HG03064 (cell line): ENCODE data around the gene ARF5.
A peak's percentile ranks its signal among the peaks of the same experiment; 100 is the strongest.

ENCODE experiments used
- ATAC-seq: cut with Tn5 transposase; IDR thresholded peaks from one replicate; pipeline ENCODE4 v1.9.1; 2021; ENCODE audit warnings: low read depth; ENCODE audit not compliant: unreplicated experiment

The ARF5 gene

DNA sequence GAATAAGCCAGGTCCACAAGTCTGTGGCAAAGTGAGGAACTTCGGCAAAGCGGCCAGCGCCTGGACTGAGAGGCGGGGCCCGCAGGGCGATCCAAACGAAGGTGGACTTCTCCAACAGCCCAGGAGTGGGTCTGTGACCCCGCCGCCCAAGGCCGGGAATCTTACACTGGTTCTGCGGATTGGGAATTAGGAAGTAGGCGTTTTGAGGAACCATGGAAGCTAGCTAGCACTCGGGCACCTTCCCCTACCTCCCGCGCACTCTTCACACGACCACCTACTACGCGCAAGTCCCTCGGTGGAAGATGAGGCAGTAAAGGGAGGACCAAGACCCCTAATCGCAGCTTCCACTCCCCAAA lies 570 bp upstream of the ARF5 start:
- no peak for ATAC-seq

DNA sequence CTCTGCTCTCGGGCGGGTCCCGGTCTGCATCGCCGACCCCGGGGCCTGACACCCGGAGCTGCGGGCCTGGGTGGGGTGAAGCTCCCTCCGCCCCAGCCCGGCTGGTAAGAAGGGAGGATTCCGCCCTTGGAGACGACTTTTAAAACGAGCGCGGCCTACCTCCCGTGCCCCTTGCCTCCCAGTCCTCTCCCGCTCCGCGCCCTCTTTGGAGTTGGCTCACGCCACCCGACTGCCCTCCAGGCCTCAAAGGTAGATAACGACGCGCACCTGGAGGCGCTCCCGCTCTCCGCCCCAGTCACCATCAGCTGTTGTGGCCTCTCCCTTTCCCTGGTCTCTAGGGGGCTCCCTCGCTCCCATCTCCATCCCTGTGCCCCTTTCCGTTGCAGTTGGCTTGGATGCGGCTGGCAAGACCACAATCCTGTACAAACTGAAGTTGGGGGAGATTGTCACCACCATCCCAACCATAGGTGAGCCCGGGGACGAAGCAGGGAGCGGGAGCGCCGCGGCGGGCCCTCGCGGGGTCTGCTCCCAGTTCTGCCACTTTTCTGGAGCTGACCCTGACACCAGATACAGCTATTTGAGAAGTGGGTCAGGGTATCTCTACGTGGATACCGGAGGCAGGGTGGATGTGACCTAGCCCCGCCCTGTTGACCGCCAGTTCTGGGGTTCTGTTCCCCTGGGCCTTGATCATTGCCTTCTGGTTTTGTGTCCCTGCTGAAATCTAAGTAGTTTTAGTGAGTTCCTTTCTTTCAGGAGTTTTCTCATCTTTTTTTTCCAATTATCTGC lies 679 bp downstream of the ARF5 start:
- ATAC-seq: peak; percentile 23

DNA sequence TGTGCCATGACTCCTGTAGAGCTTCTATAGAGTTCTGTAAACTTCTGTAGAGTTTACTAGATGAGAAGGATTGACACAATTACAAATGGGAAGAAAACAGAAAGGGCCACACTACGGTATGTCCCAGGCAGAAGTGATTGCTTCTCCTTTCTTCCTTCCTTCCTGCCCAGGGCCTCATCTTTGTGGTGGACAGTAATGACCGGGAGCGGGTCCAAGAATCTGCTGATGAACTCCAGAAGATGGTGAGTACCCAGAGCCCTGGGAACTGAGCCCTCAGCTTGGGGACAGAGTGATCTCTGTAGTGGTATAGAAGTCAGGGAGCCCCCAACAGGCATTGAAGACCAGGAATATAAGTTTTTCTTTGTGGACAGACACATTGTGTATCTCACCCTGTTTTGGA lies 1.7 kb downstream of the ARF5 start:
- no peak for ATAC-seq

DNA sequence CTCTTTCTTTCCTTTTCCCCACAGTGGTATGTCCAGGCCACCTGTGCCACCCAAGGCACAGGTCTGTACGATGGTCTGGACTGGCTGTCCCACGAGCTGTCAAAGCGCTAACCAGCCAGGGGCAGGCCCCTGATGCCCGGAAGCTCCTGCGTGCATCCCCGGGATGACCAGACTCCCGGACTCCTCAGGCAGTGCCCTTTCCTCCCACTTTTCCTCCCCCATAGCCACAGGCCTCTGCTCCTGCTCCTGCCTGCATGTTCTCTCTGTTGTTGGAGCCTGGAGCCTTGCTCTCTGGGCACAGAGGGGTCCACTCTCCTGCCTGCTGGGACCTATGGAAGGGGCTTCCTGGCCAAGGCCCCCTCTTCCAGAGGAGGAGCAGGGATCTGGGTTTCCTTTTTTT lies 3.0 kb downstream of the ARF5 start:
- no peak for ATAC-seq

DNA sequence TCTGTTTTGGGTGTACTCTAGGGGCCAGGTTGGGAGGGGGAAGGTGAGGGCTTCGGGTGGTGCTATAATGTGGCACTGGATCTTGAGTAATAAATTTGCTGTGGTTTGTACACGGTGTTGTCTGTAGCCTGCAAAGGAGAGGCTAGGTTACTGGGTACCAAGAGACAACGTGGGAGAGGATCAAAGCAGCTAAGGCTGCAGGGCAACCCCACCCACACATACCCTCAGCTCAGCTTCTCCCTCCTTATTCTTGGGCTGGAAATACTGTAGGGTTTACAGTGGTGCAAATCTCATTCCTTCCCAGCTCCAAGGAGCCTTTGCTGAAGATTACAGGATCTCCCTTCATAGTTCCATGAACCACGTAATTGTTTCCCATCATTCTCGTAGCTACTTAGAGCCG lies 3.4 kb downstream of the ARF5 start:
- ATAC-seq: no peak

DNA sequence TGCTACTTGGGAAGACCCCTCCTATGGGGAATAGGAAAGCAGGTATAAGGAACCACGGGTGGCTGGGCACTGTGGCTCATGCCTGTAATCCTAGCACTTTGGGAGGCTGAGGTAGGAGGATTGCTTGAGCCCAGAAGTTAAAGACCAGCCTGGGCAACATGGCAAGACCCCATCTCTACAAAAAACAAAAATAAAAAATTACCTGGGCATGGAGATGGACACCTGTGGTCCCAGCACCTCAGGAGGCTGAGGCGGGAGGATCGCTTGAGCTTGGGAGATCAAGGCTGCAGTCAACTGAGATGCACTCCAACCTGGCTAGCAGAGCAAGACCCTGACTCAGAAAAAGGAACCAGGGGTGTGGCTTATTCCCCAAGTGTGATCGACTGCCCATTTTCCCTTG lies 4.3 kb downstream of the ARF5 start:
- no peak for ATAC-seq

DNA sequence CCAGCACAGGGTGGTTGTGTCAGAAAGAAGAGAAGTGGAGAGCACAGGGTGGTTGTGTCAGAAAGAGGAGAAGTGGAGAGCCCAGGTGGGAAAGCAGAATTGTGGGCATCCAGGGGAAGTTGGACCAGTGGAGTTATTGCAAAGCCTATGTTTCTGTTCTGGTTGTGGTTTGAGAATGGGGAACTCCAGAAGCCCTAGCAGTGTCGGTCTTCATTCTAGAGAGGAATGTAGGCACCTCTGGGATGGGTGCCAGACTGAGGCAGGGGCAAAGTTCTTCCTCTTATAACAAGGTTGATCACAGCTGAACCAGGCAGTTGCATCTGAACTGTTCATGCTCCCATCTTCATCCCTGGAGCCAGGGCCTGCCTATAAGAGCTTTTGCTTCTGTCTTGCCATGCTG lies 6.3 kb downstream of the ARF5 start:
- ATAC-seq: no peak

DNA sequence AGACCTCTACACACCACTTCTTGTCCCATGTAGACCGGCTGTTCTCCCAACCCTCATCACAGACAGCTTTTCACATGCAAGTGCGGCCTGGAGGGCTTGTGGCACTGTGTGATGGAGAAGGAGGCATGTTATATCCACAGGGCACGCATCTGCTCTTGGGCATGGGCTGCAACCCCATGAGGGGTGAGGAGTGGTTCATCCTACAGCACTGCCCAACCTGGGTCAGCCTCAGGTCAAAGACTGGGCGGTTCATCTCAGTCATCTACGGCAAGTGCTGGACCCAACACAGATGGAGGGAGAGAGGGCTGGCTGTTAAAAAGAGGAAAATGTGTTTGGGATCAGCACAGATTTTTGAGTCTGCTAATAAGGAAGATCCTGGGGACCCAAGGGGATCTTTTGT lies 7.5 kb downstream of the ARF5 start:
- ATAC-seq: no peak

DNA sequence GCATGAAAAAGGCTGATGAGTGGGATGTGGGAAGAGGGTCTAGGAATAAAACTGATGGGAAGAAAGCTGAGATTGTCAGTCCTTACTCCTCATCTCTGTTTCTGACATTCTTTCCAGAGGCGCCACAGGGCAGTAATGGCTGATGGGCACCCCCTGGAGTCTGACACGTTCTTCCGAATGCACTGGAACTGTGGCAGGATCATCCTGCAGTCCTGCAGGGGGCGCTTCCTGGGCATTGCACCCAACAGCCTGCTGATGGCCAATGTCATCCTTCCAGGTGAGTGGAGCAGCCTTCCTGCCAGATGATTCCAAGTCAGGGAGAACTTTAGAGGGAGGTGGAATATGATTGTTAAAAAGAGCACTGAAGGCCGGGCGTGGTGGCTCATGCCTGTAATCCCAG lies 10.1 kb downstream of the ARF5 start:
- no peak for ATAC-seq

DNA sequence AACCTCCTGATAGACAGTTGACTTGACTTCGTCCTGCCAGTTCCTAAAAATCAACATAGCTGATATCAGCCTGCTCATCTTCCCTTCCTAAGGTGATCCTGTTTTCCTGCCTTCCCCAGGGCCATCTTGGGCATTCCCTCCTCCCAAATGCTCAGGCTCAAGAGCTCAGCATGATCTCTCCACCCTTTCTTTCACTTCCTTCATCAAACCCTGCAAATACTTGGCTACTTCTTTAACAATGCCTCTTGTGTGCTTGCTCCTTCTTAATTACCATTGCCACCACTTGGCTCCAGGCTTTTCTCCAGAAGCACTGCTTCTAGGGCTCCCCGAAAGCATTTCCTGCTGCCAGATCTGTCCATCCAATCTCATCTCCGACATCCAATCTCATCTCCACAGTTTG lies 12.7 kb downstream of the ARF5 start:
- no peak for ATAC-seq

DNA sequence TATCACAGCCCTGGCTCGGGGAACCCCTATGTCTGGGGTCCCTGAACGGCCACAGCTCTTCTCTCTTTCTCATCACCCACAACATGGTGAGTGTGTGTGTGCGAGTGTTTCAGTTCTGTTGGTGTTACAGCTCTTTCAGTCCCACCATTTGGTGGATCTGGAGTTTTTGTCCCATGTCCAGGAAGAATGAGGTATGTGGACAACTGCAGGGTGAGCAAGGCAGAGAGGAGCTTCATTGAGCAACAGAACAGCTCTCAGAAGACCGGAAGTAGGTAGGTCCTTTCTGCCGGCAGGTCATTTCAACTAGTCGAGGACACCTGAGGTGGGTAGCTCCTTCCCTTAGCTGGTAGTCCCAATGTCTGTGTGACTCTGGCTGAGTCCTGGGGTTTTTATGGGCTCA lies 20.2 kb downstream of the ARF5 start:
- no peak for ATAC-seq

DNA sequence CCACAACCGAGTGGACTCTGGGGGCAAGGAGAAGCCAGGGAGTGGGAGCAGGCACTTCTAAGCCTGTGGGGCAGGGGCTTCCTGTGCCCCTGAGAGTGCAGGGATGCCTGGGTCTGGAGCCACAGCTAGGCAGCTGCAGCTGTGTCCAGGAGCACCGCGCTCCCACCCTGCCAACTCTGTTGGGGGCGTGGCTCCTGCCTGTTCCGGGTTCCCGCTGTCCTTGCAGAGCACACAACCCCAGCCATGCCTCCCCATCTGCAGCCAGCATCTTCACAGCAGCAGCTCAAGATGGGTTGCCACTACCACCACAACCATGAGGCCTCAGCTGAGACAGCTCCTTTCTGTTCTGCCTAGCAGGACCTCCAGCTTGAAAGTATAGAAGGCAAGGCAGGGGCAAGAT lies 21.1 kb downstream of the ARF5 start:
- no peak for ATAC-seq

DNA sequence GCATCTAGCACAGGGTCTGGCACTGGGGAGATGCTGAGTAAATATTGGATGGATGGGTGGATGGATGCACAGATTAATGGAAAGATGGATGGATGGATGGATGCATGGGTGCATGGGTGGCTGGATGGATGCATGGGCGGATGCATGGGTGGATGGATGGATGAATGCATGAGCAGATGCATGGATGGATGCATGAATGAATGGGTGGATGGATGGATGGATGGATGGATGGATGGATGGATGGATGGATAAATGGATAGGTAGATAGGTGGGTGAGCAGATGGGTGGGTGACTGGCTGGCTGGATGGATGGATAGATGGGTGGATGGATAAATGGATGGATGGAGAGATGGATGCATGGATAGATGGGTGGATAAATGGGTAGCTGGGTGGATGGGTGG lies 24.1 kb downstream of the ARF5 start:
- no peak for ATAC-seq

DNA sequence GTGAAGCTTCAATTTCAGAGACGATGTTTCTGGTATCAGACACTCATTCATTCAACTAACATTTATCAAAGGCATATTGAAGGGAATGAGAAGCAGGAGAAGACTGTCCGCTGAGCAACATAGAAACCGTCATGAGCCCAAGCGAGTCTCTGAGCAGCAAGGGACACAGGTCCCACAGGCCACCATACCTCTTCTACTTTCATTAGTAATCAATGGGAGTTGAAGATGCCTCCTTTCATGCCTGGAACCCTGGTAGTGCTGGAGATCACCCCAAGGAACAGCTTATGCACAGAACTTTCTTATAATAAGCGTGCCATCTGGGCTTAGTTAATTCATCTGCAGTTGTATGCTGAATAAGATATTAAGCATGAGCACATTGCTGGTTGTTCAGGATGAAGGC lies 28.5 kb downstream of the ARF5 start:
- ATAC-seq: no peak

DNA sequence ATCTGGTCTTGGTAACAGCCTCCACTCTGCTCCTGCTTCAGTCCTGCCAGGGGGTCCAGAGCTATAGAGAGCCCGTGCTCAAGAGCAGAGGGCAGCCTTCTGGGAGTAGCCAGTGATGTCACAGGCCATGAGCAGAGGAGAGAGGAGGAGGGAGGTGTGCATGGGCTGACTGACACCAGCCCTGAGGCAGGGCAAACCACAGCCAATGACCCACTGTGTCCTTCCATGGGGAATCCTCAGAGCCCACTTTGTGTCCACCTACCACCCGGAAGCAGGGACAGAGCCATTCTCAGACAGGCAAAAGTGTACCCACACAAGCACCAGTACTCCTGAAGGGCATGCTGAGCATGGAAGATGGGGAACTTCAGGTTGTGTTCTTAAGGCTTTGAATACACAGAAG lies 29.8 kb downstream of the ARF5 start, which contains the start of gene PAX4:
Gene PAX4, minus strand, starts transcription at position 101 of the 400 bp plus-strand sequence. CDS start 2,214 bp downstream, outside the sequence.
- no peak for ATAC-seq

DNA sequence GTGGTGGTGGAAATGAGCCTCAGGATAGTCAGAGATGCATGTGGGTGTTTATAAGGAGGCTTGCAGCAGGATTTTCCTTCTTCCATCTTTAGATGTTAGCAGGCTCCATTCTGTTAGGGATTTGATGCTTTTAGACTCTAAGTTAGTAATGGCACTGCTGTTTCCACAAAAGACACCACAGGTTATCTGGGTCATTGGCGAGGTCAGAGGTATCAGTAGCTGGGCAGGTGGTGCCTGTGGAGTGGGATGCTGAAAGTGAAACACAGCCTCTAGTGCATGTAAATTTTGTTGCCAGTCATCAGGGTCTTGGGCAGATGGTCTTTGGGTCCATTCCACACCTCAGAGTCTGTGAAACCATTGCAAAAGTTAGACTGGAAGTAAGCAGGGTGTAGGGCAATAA lies 30.6 kb downstream of the ARF5 start:
- ATAC-seq: no peak

DNA sequence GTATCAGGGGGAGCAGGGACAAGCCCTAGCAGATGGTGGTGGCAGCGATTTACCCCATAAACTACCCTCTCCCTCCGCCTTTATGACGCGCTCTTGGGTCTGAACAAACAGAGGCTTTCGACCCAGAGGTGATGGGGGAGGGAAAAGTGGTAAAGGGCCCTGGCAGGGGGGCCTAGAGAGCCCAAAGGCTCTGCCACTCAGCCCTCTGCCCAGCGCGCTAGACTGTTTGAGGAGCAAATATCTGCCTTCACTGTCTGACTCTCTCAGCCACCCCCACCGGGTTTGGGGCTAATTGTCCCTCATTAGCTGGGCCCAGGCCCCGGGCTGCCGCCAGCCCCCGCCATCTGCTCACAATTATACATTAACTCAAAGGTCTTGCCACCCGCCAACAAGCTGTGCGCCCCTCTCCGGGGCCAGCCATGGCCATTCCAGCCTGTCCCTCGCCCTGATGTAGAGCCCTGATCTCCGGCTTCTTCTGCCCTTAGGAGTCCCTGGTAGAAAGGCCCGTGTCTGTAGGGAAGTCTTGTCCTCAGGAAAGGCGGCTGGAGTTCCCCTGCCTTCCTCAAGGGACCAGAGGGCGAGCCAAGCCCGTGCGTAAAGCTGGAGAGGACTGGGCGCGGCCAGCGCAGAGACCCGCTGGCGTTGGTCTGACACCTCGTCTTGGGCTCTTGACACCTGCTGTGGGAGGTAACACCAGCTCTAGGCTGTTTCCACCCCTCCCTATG lies 31.6 kb downstream of the ARF5 start:
- ATAC-seq: no peak

DNA sequence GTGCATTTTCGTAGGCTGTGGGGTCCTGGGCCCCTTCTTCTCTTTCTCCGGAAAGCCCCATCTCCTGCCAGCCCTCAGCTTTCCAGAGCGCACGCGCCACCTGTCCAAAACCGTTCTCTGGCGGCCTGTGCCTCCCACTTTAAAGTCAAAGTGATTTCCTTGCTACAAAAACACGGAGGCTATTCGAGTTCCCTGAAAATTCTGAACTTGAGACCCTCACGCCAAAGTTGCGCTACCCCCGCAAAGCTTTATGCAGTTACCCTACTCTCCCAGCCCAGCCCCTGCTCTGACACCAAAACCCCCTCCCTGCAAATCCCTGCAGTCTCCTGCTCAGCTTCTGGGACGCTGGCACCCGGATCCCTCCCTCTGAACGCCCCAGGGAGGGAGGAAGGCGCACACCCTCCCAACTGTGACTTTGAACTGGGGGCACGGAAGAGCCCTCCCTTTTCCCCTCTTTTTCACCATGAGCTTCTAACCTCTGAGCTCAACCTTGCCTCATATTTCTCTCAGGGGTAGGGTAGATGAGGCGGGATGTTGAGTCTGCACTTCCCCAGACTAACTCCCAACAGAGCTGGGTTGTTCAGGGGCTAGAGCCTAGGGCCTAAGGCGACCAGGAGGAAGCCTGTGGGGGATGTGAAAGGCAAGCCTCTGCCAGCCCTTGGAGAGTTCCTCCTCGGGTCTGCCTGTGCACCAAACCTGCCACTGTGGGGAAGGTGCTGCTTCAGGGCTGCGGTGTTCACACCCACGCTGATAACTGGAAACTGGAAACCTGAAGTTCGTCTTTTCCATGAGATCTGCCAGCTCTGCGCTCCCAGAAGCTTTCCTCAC lies 32.4 kb downstream of the ARF5 start:
- ATAC-seq: no peak

DNA sequence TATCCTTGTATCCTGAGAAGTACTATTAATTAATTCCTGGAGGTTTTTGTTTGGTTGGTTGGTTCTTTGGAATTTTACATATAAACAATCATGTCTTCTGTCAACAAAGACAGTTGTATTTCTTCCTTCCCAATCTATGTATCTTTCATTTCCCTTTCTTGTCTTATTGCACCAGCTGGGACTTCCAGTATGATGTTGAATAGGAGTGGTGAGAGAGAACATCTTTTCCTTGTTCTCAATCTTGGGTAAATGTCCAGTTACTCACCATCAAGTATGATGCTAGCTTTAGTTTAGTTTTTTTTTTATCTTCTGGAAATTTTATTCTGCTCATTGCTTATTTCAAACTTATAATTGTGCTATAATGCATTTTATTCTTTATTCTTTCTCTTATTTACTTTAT lies 37.1 kb downstream of the ARF5 start:
- ATAC-seq: no peak

DNA sequence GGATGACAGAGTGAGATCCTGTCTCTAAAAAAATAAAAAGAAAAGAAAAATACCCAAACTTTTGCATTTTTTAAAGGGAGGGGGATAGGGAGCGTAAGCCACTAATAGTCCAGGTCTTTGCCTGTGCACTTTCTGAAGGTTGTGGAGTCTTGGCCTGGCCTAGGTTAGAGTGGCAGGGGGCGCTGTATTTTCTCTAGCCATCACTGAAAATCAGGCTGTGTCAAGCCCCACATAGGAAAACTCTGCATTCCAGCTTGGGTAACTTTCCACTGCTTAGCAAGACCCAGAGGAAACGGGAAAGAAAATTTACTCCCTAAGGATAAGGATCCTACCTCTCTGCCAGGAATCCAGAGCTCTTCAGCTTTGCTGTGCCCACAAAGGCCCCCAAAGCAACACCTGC lies 40.2 kb downstream of the ARF5 start:
- ATAC-seq: no peak

DNA sequence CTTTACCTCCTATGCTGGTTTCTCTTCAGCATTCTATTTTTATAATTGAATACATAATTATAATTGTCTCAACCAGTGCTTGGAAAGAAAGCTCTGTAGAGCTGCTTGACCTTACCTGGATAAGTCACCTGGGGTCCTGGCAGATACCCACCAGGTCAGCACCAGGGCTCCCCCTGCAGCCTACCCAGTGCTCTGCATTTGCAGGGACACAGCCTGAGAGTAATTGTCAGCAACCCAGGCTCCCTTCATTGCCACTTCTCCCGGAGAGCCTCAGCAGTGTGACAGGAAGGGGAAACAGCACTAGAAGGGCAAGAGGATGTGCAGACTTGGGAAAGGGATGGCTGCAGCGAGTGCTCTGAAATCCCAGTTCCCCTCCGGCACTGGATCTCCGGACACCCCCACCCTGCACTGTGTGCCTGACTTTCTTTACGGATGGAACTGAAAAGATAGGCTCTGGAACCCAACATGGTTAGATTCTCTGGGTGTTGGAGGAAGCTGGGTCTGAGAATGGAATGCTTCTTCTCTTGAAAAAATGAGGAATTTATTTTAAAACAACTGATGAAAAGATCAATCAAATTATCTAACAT lies 41.1 kb downstream of the ARF5 start:
- no peak for ATAC-seq
